HEK293 (cell line): ENCODE measurements around the gene TRPM5.

Source experiments
- CTCF ChIA-PET: fragments of 350-600 bp; formaldehyde crosslinking; extraction: SDS; loops from one replicate; lab custom pipeline; 2021; ENCODE audit warnings: antibody characterized with exemption; lab: Yijun Ruan, JAX
- POLR2A ChIA-PET: fragments of 300-600 bp; formaldehyde crosslinking; extraction: SDS; loops from one replicate; lab custom pipeline; 2020; ENCODE audit warnings: antibody characterized with exemption, inconsistent platforms; lab: Yijun Ruan, JAX
- H3K27ac ChIP-seq: fragments of 200-500 bp; sonication (Bioruptor generic); 2 replicates; pipeline ENCODE4 v1.5.1; 2014; ENCODE audit warnings: low read depth, low read length, control low read depth, inconsistent platforms; ENCODE audit errors: extremely low read depth
- H3K36me3 ChIP-seq, 2 experiments: fragments of 200-500 bp in 1 of 2; sonication (Bioruptor generic) in 1 of 2; 1 replicate in 1 of 2; 2 replicates in 1 of 2; pipeline ENCODE4 v1.5.1; 2014 to 2017; ENCODE audit warnings: inconsistent platforms in 2 of 2, low read length in 2 of 2; ENCODE audit not compliant: control insufficient read depth in 2 of 2, insufficient read depth in 1 of 2
- H3K4me1 ChIP-seq: fragments of 200-500 bp; sonication (Bioruptor generic); 2 replicates; pipeline ENCODE4 v1.5.1; 2014; ENCODE audit warnings: mild to moderate bottlenecking, low read length, inconsistent platforms; ENCODE audit not compliant: control insufficient read depth, insufficient read depth
- H3K4me3 ChIP-seq: 2 replicates; pipeline ENCODE4 v1.5.1; 2011; ENCODE audit warnings: low read depth, mild to moderate bottlenecking, control low read depth, low read length, moderate library complexity
- H3K9me3 ChIP-seq: fragments of 200-500 bp; sonication (Bioruptor generic); 2 replicates; pipeline ENCODE4 v1.5.1; 2014; ENCODE audit warnings: low read depth, low read length, inconsistent platforms; ENCODE audit not compliant: control insufficient read depth, insufficient read depth
- FEZF1 ChIP-seq: fragments of 450-650 bp; formaldehyde crosslinking; IDR thresholded peaks from 2 replicates; pipeline ENCODE4 v1.5.1; 2016; ENCODE audit warnings: missing biosample characterization, missing genetic modification characterization
- SCRT2 ChIP-seq: fragments of 450-650 bp; formaldehyde crosslinking; IDR thresholded peaks from 2 replicates; pipeline ENCODE4 v1.5.1; 2016; ENCODE audit warnings: missing biosample characterization, missing genetic modification characterization
- ZBTB17 ChIP-seq: fragments of 450-650 bp; formaldehyde crosslinking; IDR thresholded peaks from 2 replicates; pipeline ENCODE4 v1.5.1; 2016; ENCODE audit warnings: missing biosample characterization, missing genetic modification characterization
- ZIC2 ChIP-seq: fragments of 450-650 bp; formaldehyde crosslinking; IDR thresholded peaks from 2 replicates; pipeline ENCODE4 v1.5.1; 2016; ENCODE audit warnings: missing biosample characterization, missing genetic modification characterization
- ZNF112 ChIP-seq: fragments of 450-650 bp; formaldehyde crosslinking; IDR thresholded peaks from 2 replicates; pipeline ENCODE4 v1.5.0; 2017; ENCODE audit warnings: missing biosample characterization, missing genetic modification characterization
- ZNF248 ChIP-seq: fragments of 450-650 bp; formaldehyde crosslinking; IDR thresholded peaks from 2 replicates; pipeline ENCODE4 v1.5.1; 2017; ENCODE audit warnings: missing biosample characterization, missing genetic modification characterization
- ZNF324 ChIP-seq: fragments of 450-650 bp; formaldehyde crosslinking; IDR thresholded peaks from 2 replicates; pipeline ENCODE4 v1.5.1; 2016; ENCODE audit warnings: missing biosample characterization, missing genetic modification characterization
- ZNF366 ChIP-seq: fragments of 450-650 bp; formaldehyde crosslinking; conservative IDR thresholded peaks from 2 replicates; pipeline ENCODE4 v1.5.1; 2016; ENCODE audit warnings: missing biosample characterization, missing genetic modification characterization
- ZNF404 ChIP-seq: fragments of 450-650 bp; formaldehyde crosslinking; IDR thresholded peaks from 2 replicates; pipeline ENCODE4 v1.5.1; 2017; ENCODE audit warnings: missing biosample characterization, missing genetic modification characterization
- ZNF585B ChIP-seq: fragments of 450-650 bp; formaldehyde crosslinking; IDR thresholded peaks from 2 replicates; pipeline ENCODE4 v1.5.1; 2016; ENCODE audit warnings: missing biosample characterization, missing genetic modification characterization
- ZNF610 ChIP-seq: fragments of 450-650 bp; formaldehyde crosslinking; IDR thresholded peaks from 2 replicates; pipeline ENCODE4 v1.5.1; 2016; ENCODE audit warnings: missing biosample characterization, missing genetic modification characterization, borderline replicate concordance
- ZNF623 ChIP-seq: fragments of 450-650 bp; formaldehyde crosslinking; IDR thresholded peaks from 2 replicates; pipeline ENCODE4 v1.5.1; 2016; ENCODE audit warnings: missing biosample characterization, missing genetic modification characterization
- ZNF660 ChIP-seq: fragments of 450-650 bp; IDR thresholded peaks from 2 replicates; pipeline ENCODE4 v1.5.1; 2018; ENCODE audit warnings: missing biosample characterization, mild to moderate bottlenecking, missing genetic modification characterization
- ZNF747 ChIP-seq: fragments of 450-650 bp; formaldehyde crosslinking; IDR thresholded peaks from 2 replicates; pipeline ENCODE4 v1.5.1; 2016; ENCODE audit warnings: missing biosample characterization, missing genetic modification characterization
- ZNF830 ChIP-seq: fragments of 450-650 bp; IDR thresholded peaks from 2 replicates; pipeline ENCODE4 v1.5.0; 2018; ENCODE audit warnings: missing biosample characterization, missing genetic modification characterization, low read depth, mild to moderate bottlenecking, moderate library complexity
- TF ChIP-seq, protein P1 (sequence below): fragments of 450-650 bp; formaldehyde crosslinking; IDR thresholded peaks from 2 replicates; pipeline ENCODE4 v1.5.1; 2016; ENCODE audit warnings: missing biosample characterization, missing genetic modification characterization
- TF ChIP-seq, protein P2 (sequence below): fragments of 450-650 bp; formaldehyde crosslinking; conservative IDR thresholded peaks from 2 replicates; pipeline ENCODE4 v1.5.1; 2016; ENCODE audit warnings: low read depth, missing biosample characterization, missing genetic modification characterization
- TF ChIP-seq, protein P3 (sequence below): sonication (generic); formaldehyde crosslinking; IDR thresholded peaks from 2 replicates; pipeline ENCODE4 v1.8.1; 2022; ENCODE audit warnings: mild to moderate bottlenecking, moderate library complexity, missing genetic modification reagents
- TF ChIP-seq, protein P4 (sequence below): fragments of 450-650 bp; formaldehyde crosslinking; IDR thresholded peaks from 2 replicates; pipeline ENCODE4; 2016; ENCODE audit warnings: missing biosample characterization, missing genetic modification characterization
- TF ChIP-seq, protein P5 (sequence below): fragments of 450-650 bp; formaldehyde crosslinking; IDR thresholded peaks from 2 replicates; pipeline ENCODE4 v1.5.1; 2016; ENCODE audit warnings: missing biosample characterization, missing genetic modification characterization, borderline replicate concordance

Gene TRPM5

DNA sequence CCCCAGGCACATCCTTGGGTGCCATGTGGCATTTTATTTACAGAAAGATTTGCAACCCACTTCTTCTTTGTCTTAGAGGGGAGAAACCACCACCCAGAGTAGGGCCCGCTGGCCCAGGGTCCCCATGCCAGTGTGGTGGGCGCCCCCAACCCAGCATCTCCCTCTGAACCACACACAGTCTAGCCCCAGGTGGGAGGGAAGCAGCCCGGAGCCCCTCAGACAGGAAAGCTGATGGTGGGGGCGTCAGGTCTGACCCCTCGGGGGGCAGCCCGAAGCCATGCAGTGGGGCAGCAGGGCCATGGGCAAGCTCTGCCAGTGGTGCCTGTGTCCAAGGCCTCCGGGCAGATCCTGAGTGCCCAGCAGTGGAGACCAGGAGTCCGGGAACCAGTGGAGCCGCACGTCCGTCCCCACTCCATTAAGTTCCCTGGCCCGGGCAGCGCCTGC, 11.7 kb downstream of the TRPM5 start (continued):
- TF ChIP-seq, protein P1, sequence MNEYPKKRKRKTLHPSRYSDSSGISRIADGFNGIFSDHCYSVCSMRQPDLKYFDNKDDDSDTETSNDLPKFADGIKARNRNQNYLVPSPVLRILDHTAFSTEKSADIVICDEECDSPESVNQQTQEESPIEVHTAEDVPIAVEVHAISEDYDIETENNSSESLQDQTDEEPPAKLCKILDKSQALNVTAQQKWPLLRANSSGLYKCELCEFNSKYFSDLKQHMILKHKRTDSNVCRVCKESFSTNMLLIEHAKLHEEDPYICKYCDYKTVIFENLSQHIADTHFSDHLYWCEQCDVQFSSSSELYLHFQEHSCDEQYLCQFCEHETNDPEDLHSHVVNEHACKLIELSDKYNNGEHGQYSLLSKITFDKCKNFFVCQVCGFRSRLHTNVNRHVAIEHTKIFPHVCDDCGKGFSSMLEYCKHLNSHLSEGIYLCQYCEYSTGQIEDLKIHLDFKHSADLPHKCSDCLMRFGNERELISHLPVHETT (tag by site-specific recombination), result no peak
- TF ChIP-seq FEZF1 (tag by site-specific recombination) (no peak), ZNF324 (tag by site-specific recombination) (no peak)
- TF ChIP-seq, all 188 proteins: peak for 0

DNA sequence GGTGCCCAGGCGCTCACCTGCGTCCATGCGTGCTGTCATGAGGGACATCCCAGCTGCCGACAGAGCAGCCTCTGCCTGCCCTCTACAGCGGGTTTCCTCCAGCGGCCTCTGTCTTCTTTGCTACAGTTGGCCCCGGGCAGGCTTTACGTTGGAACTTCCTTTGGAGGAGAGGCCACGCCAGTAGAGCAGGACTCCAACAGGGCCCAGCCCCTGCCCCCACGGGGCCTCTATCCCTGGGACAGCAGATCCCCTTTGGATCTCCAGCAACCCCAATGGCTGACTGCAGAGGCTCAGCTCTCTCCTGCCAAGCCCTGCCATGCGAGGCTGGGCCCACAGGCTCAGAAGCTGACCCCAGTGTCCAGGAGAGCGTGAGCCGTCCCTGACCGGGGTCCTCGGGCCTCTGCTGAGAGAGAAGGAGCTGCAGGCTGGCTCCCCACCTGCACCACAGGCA, 12.1 kb downstream of the TRPM5 start:
- Histone ChIP-seq H3K4me1 (no peaks in the 10 kb centered on the region), H3K9me3 (no peaks in the 10 kb centered on the region), H3K4me3 (no peak overlapping the region), H3K27ac (no peak overlapping the region), H3K36me3 (no peaks in the 10 kb centered on the region)
- POLR2A ChIA-PET, result no interaction called here
- CTCF ChIA-PET, result interaction anchor here (1.1 to 1.5 kb wide), 2 partner anchors 12 to 101 kb away, joined by 3 to 4 read pairs; no protein-coding TSS in a partner anchor
- TF ChIP-seq ZNF366 (tag by site-specific recombination) (no peak), ZNF610 (tag by site-specific recombination) (no peak), ZNF248 (tag by site-specific recombination) (no peak), ZNF830 (tag by site-specific recombination) (no peak), ZNF404 (tag by site-specific recombination) (no peak), ZBTB17 (no peak), ZNF585B (tag by site-specific recombination) (no peak), ZIC2 (tag by site-specific recombination) (no peak), ZNF112 (no peak), ZNF747 (tag by site-specific recombination) (no peak), SCRT2 (tag by site-specific recombination) (no peak), ZNF660 (tag by site-specific recombination) (no peak), ZNF623 (no peak)
- TF ChIP-seq, protein P2, sequence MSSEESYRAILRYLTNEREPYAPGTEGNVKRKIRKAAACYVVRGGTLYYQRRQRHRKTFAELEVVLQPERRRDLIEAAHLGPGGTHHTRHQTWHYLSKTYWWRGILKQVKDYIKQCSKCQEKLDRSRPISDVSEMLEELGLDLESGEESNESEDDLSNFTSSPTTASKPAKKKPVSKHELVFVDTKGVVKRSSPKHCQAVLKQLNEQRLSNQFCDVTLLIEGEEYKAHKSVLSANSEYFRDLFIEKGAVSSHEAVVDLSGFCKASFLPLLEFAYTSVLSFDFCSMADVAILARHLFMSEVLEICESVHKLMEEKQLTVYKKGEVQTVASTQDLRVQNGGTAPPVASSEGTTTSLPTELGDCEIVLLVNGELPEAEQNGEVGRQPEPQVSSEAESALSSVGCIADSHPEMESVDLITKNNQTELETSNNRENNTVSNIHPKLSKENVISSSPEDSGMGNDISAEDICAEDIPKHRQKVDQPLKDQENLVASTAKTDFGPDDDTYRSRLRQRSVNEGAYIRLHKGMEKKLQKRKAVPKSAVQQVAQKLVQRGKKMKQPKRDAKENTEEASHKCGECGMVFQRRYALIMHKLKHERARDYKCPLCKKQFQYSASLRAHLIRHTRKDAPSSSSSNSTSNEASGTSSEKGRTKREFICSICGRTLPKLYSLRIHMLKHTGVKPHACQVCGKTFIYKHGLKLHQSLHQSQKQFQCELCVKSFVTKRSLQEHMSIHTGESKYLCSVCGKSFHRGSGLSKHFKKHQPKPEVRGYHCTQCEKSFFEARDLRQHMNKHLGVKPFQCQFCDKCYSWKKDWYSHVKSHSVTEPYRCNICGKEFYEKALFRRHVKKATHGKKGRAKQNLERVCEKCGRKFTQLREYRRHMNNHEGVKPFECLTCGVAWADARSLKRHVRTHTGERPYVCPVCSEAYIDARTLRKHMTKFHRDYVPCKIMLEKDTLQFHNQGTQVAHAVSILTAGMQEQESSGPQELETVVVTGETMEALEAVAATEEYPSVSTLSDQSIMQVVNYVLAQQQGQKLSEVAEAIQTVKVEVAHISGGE (tag by site-specific recombination), result no peak
- TF ChIP-seq, protein P3, sequence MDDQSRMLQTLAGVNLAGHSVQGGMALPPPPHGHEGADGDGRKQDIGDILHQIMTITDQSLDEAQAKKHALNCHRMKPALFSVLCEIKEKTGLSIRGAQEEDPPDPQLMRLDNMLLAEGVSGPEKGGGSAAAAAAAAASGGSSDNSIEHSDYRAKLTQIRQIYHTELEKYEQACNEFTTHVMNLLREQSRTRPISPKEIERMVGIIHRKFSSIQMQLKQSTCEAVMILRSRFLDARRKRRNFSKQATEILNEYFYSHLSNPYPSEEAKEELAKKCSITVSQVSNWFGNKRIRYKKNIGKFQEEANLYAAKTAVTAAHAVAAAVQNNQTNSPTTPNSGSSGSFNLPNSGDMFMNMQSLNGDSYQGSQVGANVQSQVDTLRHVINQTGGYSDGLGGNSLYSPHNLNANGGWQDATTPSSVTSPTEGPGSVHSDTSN (CRISPR knock-in tag), result no peak
- TF ChIP-seq, protein P4, sequence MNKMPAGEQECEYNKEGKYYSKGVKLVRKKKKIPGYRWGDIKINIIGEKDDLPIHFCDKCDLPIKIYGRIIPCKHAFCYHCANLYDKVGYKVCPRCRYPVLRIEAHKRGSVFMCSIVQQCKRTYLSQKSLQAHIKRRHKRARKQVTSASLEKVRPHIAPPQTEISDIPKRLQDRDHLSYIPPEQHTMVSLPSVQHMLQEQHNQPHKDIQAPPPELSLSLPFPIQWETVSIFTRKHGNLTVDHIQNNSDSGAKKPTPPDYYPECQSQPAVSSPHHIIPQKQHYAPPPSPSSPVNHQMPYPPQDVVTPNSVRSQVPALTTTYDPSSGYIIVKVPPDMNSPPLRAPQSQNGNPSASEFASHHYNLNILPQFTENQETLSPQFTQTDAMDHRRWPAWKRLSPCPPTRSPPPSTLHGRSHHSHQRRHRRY (tag by site-specific recombination), result no peak
- TF ChIP-seq, protein P5, sequence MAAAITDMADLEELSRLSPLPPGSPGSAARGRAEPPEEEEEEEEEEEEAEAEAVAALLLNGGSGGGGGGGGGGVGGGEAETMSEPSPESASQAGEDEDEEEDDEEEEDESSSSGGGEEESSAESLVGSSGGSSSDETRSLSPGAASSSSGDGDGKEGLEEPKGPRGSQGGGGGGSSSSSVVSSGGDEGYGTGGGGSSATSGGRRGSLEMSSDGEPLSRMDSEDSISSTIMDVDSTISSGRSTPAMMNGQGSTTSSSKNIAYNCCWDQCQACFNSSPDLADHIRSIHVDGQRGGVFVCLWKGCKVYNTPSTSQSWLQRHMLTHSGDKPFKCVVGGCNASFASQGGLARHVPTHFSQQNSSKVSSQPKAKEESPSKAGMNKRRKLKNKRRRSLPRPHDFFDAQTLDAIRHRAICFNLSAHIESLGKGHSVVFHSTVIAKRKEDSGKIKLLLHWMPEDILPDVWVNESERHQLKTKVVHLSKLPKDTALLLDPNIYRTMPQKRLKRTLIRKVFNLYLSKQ (tag by site-specific recombination), result no peak
